WERI-Rb-1 (cell line): ENCODE data around the gene LFNG.
"Not testable (repeated sequence)": the region's sequence is repeated elsewhere in the genome, so short reads cannot be mapped to it uniquely, and the experiment has no call there.

Experiments used
- DNase-seq: peaks from one replicate; pipeline ENCODE4 v3.0.0-alpha.2; 2020
- H3K27ac ChIP-seq: fragments of 250-450 bp; sonication (Bioruptor Pico); 2 replicates; pipeline ENCODE4 v1.5.1; 2020; ENCODE audit warnings: mild to moderate bottlenecking, moderate library complexity
- H3K27me3 ChIP-seq: fragments of 250-450 bp; sonication (Bioruptor Pico); 2 replicates; pipeline ENCODE4 v1.5.1; 2021; ENCODE audit warnings: mild to moderate bottlenecking, low read depth, moderate library complexity; ENCODE audit not compliant: insufficient read depth, severe bottlenecking
- H3K36me3 ChIP-seq: fragments of 250-450 bp; sonication (Bioruptor Pico); 2 replicates; pipeline ENCODE4 v1.5.1; 2020; ENCODE audit warnings: mild to moderate bottlenecking, moderate library complexity
- H3K4me3 ChIP-seq: 2 replicates; pipeline ENCODE4 v1.5.1; 2011; ENCODE audit warnings: low read depth, mild to moderate bottlenecking, control low read depth, low read length
- H3K9me3 ChIP-seq: fragments of 250-450 bp; sonication (Bioruptor Pico); 2 replicates; pipeline ENCODE4 v1.5.1; 2021; ENCODE audit warnings: mild to moderate bottlenecking, moderate library complexity; ENCODE audit not compliant: severe bottlenecking
- TF ChIP-seq, protein P1 (sequence below): IDR thresholded peaks from 2 replicates; pipeline ENCODE4 v1.5.1; 2011; ENCODE audit warnings: low read depth, mild to moderate bottlenecking, control low read depth, inconsistent platforms, low read length

The LFNG gene

DNA sequence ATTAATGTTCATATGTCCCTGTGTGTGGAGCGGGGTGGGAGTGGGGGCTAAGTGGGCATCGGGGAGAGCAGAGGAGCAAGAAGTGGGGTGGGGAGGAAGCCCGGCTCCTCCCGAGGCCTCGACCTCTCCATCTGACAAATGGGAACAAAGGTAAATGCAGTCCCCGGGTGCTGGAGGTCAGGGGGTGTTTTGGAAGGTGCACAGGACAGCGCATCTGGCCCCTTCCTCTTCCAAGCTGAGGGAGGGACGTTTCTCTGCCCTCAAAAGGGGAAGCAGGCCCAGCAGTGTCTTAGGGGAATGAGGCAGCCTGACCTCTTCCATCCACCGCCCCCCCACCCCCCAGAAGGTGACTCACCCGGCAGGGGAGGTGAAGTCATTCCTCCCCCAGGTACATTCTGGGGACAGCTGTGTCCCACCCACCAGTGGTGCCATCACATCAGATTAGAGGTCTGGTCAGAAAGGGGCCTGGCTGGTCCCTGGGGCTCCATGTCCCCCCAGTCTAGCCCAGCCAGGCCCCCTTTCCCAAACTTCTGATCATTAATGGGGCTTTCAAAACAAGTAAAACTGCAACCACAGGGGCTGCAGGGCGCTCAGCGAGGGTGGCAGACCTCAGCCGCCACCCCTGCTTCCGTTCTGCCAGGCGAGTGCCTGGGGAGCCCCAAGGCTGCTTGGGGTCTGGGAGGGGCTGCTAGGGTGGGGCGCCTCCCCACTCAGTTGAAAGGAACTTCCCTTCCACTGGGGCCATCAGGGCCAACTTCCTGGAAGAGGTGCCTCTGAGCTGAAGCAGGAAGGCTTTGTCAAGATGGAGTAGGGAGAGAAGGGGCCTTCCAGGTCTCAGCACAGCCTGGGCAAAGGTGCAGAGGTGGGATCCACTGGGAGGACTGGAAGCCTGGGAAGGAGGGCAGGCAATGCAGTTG, 10.8 kb downstream of the LFNG start:
- Histone ChIP-seq H3K4me3 (no peak overlapping the region), H3K27me3 (no peaks in the 10 kb centered on the region), H3K27ac (no peak overlapping the region), H3K36me3 (peaks cover 36% of the 10 kb centered on the region), H3K9me3 (no peaks in the 10 kb centered on the region)
- TF ChIP-seq, protein P1, sequence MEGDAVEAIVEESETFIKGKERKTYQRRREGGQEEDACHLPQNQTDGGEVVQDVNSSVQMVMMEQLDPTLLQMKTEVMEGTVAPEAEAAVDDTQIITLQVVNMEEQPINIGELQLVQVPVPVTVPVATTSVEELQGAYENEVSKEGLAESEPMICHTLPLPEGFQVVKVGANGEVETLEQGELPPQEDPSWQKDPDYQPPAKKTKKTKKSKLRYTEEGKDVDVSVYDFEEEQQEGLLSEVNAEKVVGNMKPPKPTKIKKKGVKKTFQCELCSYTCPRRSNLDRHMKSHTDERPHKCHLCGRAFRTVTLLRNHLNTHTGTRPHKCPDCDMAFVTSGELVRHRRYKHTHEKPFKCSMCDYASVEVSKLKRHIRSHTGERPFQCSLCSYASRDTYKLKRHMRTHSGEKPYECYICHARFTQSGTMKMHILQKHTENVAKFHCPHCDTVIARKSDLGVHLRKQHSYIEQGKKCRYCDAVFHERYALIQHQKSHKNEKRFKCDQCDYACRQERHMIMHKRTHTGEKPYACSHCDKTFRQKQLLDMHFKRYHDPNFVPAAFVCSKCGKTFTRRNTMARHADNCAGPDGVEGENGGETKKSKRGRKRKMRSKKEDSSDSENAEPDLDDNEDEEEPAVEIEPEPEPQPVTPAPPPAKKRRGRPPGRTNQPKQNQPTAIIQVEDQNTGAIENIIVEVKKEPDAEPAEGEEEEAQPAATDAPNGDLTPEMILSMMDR = no peak
- DNase-seq = no peak

DNA sequence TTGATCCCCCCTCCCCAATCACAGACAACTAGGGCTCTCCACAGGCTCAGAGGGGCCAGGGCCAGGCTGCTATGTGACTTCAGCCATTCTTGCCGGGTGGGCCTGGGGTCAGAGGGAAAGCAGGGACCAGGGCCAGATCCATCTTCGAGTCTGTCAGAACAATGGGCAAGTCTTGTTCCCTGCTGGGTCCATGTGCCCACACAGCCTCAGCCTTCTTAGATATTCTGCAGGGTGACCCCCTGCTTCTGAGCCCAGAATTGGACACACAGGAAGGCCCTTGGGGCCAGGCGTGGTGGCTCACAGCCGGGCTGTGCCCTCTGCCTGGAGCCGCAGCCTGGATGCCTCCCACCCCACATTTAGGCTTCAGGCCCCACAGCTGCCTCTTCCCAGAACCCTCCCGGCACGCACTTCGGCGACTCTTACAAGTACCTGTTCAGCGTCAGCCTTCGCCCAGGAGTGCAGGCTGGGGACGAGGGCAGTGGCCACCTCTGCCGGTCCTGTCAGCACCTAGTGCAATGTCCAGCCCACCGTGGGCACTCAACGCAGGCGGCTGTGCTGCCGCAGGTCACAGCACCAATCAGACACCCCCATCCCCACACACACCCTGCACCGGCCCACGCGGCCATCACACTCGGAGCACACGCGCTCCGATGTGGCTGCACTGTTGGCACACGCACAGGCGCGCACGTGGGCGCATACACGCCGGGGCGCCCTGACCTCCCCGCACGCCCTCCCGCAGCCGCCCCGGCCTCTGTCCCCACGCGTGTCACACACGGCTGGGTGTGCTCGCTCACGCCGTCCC, 11.6 kb downstream of the LFNG start:
- DNase-seq, H3K27me3 ChIP-seq, H3K9me3 ChIP-seq, H3K4me3 ChIP-seq, H3K27ac ChIP-seq: not testable (repeated sequence)
- peaks cover 28% of the 10 kb centered on the region for H3K36me3 ChIP-seq

DNA sequence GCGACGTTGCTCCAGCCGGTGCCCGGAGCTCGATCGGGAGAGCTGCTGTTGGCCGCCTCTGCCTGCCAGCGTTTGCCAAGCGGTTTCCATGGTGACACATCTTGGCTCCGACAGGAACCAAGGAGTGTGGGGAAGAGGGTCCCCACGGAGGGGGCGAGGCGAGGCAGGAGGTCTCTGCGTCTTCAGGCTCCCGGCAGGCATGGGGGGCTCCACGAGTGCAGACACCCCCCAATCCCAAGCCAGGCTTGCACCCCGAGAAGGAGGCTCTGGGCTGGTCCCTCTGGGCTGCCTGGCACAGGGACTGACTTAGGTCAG, 12.2 kb downstream of the LFNG start:
- not testable (repeated sequence) for H3K4me3 ChIP-seq, H3K9me3 ChIP-seq, H3K27ac ChIP-seq, H3K27me3 ChIP-seq, DNase-seq
- H3K36me3 ChIP-seq = peaks cover 22% of the 10 kb centered on the region

DNA sequence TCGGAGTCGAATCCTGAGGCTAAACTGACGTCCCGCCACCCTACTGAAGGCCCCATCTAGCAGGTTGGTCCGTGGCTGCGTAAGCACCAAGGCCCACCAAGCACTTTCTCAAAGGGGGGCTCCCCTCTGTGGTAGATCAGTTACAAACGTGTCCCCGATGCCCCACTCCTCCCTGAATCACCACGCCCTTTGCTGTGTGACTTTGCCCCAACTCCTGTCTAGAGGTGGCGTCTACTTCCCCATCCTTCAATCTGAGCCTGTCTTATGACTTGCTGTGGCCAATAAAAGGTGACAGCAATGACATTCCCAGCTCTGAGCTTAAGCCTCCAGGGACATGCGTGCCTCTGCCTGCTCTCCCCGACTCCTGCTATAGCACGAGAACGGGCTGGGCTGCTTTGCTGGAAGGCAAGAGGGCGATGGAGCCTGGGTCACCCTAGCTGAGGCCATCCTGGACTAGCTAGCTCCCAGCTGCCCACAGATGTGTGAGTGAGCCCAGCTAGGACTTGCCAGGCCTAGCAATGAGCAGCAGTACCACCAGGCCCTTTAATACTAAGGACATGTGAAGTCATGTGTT, 12.7 kb downstream of the LFNG start:
- H3K27ac ChIP-seq, DNase-seq, H3K4me3 ChIP-seq, H3K9me3 ChIP-seq, H3K27me3 ChIP-seq: not testable (repeated sequence)
- peaks cover 18% of the 10 kb centered on the region for H3K36me3 ChIP-seq

DNA sequence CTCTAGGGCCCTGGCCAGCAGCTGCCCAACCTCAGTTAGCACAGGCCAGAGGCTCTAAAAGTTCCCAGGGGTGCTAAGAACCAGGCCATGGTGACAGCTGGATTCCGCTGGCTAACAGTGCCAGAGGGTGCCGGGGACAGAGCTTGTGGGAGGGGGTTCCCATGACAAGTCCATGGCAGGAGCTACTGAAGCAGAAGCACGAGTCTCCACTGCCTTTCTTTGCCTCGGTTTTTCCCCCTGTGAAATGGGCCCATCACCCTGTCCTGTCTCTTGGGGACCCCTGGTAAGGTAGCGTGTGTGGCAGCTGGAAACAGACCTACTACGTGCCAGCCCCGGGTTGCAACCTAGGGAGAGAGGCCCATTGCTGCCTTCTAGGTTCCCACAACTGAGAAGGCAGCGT, 13.2 kb downstream of the LFNG start:
- not testable (repeated sequence) for H3K27me3 ChIP-seq, H3K4me3 ChIP-seq, H3K27ac ChIP-seq, DNase-seq, H3K9me3 ChIP-seq
- H3K36me3 ChIP-seq = peaks cover 18% of the 10 kb centered on the region

DNA sequence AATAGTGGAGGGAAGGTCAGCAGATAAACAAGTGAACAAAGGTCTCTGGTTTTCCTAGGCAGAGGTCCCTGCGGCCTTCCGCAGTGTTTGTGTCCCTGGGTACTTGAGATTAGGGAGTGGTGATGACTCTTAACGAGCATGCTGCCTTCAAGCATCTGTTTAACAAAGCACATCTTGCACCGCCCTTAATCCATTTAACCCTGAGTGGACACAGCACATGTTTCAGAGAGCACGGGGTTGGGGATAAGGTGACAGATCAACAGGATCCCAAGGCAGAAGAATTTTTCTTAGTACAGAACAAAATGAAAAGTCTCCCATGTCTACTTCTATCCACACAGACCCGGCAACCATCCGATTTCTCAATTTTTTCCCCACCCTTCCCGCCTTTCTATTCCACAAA, 14.0 kb downstream of the LFNG start:
- not testable (repeated sequence) for H3K9me3 ChIP-seq, DNase-seq, H3K27me3 ChIP-seq, H3K27ac ChIP-seq, H3K4me3 ChIP-seq
- H3K36me3 ChIP-seq = peaks cover 20% of the 10 kb centered on the region

DNA sequence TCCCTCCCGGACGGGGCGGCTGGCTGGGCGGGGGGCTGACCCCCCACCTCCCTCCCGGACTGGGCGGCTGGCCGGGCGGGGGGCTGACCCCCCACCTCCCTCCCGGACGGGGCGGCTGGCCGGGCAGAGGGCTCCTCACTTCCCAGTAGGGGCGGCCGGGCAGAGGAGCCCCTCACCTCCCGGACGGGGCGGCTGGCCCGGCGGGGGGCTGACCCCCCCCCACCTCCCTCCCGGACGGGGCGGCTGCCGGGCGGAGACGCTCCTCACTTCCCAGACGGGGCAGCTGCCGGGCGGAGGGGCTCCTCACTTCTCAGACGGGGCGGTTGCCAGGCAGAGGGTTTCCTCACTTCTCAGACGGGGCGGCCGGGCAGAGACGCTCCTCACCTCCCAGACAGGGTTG, 14.6 kb downstream of the LFNG start:
- H3K36me3 ChIP-seq = peaks cover 20% of the 10 kb centered on the region
- not testable (repeated sequence) for H3K27me3 ChIP-seq, DNase-seq, H3K27ac ChIP-seq, H3K4me3 ChIP-seq, H3K9me3 ChIP-seq

DNA sequence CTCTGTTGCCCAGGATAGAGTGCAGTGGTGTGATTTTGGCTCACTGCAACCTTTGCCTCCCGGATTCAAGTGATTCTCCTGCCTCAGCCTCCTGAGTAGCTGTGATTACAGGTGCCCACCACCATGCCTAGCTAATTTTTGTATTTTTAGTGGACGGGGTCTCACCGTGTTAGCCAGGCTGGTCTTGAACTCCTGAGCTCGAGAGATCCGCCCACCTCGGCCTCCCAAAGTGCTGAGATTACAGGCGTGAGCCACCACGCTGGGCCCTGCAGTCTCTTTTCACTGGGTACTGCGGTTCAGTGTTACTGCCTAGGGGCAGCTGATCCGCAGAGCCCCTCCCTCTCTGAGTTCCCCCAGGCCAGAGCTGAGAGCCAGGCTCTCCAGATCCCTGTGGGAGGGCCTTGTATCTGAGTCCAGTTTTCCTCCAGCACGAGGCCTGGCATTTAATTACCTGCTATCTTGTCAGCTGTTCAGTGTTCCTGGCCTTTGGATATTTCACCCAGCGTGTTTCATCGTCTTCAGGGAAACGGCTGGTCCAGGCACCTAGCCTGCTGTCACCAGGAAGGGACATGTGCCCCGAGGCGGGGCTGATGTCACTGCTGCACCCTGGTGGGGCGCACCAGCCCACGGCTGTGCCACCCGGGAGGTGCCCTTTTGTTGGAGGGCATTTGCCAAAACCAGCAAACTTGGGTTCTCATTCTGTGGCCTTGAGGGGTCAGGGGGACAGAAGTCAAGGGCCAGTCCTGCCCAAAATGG, 16.5 kb downstream of the LFNG start:
- not testable (repeated sequence) for H3K27me3 ChIP-seq, H3K9me3 ChIP-seq, DNase-seq, H3K27ac ChIP-seq, H3K4me3 ChIP-seq
- peaks cover 35% of the 10 kb centered on the region for H3K36me3 ChIP-seq
